Femur (tissue), 1 donor: ENCODE measurements around the gene PLA2G6.
"Not testable (repeated sequence)": the region's sequence is repeated elsewhere in the genome, so short reads cannot be mapped to it uniquely, and the experiment has no call there.

Experiments used
- DNase-seq: peaks from one replicate; pipeline ENCODE4 v3.0.0-alpha.2; 2017

The PLA2G6 gene

DNA sequence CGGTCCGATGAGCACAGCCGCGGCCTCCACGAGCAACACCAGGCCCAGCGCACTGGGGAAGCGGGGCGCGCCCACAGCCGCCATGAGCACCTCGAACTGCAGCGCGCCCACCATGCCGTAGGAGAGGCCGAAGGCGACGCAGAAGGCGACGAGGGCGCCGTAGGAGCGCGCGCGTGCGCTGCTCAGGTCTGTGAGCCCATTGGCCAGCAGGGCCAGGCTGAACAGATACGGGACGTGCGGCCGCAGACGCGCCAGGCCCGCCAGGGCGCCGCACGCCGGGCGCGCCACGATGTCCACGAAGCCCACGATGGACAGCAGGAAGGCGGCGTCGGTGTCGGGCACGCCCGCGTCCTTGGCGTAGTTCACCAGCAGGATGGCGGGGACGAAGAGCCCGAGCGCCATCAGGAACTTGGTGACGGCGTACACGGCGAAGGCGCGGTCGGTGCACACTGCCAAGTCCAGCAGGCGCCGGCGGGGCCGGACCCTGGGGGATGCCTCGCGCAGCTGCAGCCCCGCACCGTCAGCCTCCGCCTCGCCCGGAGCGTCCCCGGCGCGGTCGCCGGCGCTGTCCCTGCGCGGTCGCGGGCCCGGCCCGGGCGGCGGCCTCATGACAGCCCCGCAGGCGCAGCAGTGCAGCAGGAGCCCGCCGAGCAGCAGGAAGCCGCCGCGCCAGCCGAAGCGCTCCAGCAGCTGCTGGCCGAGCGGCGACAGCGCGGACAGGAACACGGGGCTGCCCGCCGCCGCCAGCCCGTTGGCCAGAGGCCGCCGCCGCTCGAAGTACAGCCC lies 100.6 kb downstream of the PLA2G6 start:
- no peak for DNase-seq

DNA sequence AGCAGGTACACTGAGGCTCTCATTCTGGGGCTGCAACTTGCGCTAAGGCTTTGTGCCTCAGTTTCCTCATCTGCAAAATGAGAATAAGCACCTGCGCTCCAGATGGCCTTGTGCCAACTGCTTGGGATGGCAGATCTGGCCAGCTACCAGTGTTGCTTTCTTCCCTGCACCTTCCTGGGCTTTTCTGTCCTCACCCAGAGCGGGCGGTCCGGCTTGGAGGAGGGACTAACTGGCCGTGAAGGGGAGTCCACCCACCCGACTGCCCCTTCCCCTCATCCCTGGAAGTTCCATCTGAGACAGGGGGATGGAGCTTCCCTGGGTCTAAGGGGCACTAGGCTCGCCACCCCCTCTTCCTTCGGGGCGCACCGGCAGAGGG lies 101.2 kb downstream of the PLA2G6 start:
- peak; percentile 27 for DNase-seq

DNA sequence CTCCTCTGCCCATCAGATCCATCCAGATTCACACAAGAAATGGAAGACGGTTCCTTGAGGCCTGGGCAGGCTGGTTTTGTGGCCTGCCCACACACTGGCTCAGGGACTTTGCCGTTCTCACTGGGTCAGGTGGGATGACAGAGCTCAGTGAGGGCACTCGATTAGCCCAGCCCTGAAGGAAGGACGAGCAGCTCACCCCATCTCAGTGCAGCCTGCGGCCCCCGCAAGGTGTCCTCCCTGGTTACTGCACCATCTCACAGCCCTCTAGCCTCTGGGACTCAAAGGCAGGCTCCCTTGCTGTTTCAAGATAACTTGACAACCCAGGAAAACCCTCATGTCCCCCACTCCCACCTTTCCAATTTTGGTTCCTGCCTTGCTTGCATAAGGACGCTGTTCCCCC lies 101.8 kb downstream of the PLA2G6 start:
- DNase-seq, result no peak

DNA sequence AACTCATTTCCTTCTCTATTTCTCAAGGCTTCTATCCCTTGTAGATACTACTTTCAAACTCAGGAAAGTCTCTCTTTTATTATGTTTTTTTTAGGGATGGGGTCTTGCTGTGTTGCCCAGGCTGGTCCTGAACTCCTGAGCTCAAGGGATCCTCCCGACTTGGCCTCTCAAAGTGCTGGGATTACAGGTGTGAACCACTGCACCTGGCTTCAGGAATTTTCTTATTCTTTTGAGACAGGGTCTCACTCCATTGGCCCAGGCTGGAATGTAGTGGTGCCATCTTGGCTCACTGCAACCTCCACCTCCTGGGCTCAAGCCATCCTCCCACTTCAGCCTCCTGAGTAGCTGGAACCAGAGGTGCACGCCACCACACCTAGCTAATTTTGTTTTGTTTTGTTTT lies 102.4 kb downstream of the PLA2G6 start:
- not testable (repeated sequence) for DNase-seq

DNA sequence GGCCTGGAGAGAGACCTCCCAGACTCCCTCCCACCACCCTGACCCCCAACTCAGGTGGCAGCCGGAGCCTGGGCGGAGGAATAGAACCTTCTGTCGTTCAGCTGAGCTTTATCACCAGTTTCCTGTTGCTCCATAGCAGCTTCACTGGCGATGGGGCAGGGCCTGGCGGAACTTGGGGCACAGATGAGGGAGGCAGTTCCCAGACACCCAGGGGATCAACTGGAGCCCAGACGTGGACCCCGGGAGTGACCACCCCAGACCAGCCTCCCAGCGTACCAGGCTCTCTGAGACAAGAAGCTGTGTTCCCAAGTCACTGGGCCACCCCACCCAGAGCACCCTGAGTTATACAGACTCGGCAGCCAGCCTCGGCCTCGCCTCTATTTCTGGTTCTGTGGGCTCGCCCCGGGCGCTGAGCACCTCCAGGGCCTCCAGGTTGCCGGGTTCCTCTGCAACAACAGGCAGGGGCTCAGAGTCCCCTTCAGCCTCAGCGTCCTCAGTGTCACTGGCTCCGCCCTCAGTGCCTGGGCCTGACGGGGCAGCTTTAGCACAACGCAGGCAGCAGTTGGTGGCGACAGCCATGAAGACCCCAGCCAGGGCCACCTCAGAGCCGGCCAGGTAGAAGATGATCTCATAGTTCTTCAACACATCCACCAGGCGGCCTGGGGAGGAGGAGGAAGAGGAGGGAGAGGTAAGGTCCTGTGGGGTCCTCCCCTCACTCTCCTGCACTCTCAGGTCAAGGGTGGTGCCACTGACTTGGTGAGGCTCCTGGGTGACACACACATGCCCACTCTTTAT lies 103.4 kb downstream of the PLA2G6 start:
- no peak for DNase-seq

DNA sequence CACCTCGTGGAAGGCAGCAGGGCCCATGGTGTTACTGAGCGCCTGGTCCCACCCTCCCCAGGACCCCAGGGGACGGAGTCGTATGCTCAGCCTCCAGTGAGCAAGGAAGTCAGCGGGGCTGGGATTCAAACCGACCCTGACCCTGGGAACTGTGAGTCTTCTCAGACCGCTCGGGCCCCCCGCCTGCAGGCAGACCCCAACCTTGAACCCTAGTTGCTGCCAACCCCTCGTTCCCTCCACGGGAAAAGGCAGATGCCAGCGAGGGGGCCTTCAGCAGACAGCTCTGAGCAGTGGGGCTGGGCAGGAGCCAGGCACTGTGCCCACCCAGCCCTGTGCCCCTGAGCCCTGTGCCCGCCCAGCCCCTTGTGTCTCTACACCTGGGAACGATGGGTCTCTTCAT lies 104.0 kb downstream of the PLA2G6 start:
- no peak for DNase-seq

DNA sequence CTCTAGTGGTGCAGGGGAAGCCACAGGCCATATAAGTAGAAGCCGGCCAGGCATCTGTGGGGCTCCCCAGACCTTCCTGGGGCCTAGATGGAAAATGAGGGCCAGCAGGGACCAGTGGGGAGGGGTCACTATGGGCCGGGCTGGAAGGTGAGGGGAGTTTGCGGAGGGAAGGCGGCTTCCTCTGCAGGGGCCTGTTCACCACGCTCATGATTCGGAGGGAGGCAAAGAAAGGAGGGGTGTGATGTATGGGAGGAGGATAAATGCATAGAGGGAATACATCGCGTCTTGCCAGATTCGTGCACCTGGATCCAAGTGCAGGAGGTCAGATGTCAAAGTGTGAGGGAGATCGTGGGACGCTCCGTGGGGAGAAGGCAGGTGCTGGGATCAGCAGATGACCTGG lies 104.5 kb downstream of the PLA2G6 start:
- no peak for DNase-seq

DNA sequence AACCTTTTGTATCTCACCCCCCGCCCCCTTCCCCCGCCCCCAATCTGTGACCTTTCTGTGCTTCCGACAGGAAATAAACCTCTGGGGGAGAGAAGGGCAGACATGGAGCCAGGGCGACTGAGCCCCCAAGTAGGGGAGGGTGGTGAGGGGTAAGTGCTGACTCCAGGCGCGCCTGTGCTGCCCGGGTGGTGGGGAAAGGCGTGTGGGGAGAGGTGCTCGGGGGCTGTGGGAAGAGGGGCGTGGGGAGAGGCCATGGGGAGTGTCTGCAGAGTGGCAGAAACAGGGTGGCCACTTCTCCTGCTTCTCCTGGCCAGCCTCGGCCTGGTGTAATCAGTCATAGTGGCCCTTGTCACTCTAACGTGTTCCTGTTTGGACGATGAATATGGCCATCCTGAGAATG lies 105.7 kb downstream of the PLA2G6 start:
- no peak for DNase-seq

DNA sequence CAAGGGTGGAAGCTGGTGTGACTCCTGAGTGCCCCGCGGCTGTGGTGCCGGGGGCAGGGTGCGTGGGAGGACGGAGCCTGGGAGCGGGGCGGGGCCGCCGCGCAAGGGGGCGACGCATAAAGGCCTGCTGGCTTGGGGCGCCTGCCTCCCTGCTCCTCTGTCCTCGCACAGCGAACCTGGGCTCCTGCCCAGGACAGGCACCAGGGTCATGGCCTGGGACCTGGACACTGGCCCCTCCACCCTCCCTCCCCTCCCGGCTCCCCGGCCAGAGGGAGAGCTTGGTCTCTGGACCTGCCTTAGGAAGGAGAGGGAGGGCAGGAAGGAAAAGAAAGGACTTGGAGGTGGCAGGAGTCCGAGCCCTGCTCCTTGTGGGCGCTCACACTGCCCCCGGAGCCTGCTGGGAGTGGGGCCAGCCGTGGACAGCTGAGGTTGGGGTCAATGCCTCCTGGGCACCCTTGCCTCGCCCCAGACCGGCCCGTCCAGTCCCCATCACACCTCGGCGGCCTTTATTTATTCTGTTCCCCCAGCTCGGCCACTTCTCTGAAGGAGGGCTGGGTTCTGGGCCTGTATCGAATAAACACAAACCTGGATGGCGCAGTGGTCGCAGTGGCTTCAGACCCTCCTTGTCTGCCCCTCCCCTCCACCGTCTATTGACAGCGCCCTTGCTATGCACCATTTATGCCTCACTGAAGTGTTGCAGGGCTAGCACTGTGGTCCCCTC lies 106.4 kb downstream of the PLA2G6 start:
- DNase-seq, result no peak

DNA sequence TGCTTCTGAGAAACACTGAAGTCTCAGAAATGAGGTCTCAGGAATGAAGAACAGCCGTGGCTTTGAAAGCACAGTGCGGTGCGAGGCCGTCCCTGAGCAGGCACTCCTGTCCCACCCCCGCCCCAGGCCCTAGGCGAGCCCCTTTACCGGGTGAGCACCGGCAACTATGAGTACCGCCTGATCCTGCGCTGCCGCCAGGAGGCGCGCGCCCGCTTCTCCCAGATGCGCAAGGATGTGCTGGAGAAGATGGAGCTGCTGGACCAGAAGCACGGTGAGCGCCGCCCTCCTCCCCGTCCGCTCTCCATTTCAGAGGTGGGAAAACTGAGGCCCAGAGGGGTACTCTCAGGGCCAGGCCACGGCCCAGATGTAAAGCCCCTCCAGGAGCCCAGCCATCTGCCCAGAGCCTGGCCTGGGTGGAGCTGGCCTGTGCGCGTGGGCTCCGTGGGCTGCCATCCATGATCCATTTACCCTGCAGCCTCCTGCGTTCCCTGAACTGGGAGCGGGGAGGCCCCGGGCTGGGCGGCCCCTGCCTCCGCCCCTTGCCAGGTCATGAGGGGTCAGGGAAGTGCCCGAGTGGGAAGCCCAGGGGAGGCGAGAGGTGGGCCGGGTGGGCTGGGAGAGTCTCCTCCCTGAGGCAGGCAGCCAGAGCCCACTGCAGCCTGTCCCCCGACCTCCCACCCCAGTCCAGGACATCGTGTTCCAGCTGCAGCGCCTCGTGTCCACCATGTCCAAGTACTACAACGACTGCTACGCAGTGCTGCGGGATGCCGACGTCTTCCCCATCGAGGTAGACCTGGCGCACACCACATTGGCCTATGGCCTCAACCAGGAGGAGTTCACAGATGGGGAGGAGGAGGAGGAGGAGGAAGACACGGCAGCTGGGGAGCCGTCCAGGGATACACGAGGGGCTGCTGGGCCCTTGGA lies 107.2 kb downstream of the PLA2G6 start:
- no peak for DNase-seq

DNA sequence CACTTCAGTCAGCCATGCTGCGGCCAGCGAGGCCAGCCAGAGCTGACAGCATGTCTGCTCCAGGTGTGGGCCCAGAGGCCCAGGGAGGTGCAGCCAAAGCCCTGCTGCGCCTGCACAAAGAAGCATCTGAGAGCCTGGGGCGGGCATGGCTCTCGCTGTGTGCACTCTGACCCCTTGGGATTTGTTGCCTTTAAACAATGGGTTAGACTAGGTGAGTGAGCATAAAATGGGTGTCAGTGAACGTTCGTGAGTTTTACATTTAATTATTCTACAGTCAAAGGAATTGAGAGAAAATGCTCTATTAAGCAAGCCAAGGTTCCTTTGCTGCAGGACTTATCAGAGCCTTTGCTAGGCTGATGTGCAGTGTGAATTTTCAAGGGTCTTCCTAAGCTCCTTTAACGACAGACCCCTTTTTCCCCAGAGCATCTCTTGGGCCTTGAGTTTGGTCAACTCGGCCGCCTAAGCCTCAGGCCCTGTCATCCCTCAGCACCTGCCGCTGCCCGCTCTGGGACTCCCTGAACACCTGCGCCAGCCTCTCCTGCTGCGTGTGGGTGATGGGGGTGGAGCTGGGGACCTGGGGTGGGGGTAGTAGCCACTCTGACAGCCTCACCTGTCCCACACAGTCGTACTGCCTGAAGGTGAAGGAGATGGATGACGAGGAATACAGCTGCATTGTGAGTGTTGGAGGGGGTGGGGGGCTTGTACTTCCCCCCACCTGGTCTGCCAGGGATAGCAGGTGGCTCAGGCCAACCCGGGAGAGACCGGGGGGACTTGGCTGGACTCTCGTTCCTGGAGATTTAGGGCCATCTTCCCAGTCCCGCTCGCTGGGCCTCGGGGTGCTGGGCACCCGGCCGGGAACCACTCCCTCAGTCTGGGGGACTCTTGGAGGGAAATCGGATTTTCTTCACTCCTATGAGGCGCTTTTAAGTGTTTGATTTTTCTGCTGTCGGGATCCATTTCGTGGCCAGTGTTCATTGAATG lies 108.2 kb downstream of the PLA2G6 start:
- DNase-seq, result no peak

DNA sequence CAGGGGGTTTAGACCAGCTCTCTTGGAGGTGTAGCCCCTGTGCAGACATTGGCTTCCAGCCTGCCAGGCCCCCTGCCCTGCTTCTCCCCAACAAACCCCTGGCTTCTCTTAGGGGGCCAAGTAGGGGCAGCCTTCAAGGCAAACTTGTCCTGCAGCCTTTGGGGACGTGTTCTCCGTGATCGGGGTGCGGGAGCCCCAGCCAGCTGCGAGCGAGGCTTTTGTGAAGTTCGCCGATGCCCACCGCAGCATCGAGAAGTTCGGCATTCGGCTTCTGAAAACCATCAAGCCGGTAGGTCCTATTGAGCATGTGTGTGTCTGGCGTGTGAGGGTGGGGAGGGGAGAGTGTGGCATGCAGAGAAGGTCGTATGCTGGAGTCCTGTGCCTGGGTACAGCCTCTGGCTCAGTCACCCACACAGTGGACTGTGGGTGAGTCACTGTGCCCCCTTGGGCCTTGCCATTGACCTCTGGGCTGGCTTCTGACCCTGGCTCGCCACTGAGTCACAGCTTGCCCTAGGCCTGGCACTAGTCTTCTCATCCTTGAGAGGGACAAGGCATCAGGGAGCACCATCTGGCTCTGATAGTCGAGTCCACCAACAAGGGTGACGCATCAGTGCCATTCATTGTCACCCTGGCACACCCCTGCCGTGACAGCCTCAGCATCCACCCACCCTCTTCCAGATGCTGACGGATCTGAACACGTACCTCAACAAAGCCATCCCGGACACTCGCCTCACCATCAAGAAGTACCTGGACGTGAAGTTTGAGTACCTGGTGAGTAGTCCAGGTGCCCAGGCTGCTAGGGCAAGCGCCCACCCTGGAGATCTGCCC lies 109.1 kb downstream of the PLA2G6 start:
- no peak for DNase-seq

DNA sequence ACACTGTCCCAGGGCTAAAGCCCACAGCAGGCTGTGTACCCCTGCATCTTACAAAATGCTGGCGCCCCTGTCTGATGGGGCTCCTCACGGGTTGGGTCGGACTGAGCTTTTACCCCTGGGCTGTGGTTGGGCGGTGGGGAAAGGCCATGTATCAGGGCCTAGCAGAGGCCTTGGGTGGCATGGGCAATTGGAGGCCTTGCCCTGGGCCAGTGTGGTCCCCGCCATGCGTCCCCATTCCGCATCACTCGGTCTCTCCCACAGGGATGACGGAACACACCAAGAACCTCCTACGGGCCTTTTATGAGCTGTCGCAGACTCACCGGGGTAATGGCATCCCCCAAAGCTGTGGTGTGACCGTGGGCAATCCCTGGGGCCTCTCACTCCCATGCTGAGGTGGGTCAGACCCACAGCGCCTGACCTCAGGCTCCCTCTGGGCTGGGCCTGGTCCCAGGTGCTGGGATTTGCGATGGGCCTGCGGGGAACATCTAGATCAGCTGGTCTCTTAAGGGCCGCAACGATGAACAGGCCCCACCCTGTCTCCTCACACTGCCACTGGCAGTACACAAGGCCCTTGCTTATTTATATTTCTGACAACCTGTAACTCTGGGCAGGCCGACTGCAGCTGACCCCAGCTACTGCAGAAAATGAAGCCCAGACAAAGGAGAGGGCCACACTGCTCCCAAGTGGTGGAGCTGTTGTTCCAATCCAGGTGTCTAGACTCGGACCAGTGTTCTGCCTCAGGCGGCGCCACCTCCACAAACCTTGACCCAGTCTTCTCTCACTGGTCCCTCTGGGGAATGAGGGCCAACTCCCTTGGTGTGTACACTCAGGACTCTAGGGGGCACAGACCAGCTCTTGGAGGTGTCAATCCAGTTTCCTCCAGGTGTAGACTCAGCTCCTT lies 110.0 kb downstream of the PLA2G6 start:
- DNase-seq, result no peak

DNA sequence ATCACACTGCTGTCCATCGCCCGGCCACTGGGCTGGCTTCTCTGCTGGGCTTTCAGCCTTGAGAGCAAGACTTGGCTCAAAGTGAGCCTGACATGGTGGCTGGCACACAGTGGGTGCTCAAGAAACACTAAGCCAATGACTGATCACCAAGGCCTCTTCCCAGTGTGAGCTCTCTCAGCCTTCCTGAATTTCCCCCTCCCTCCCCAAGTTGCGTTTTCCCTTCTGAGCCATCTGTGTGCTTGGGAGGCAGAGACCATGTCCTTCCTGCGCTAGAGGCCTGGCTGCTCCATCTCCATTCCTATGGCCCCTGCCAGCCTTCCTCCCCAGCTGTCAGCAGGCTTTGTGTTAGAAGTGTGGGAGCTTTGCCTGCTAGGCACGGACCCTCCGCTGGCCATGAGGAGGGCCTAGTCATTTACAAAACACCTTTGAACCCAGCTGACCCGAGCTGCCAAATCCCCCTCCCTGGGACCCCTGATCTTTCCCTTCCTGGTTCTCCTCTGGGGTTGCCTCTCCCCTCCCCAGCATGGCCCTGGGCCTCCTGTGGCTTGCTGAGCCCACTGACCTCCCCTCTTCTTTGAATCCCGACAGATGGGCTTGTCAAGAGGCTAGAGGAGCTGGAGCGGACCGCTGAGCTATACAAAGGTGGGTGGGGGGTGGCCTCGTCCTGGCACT lies 111.2 kb downstream of the PLA2G6 start:
- DNase-seq, result no peak

DNA sequence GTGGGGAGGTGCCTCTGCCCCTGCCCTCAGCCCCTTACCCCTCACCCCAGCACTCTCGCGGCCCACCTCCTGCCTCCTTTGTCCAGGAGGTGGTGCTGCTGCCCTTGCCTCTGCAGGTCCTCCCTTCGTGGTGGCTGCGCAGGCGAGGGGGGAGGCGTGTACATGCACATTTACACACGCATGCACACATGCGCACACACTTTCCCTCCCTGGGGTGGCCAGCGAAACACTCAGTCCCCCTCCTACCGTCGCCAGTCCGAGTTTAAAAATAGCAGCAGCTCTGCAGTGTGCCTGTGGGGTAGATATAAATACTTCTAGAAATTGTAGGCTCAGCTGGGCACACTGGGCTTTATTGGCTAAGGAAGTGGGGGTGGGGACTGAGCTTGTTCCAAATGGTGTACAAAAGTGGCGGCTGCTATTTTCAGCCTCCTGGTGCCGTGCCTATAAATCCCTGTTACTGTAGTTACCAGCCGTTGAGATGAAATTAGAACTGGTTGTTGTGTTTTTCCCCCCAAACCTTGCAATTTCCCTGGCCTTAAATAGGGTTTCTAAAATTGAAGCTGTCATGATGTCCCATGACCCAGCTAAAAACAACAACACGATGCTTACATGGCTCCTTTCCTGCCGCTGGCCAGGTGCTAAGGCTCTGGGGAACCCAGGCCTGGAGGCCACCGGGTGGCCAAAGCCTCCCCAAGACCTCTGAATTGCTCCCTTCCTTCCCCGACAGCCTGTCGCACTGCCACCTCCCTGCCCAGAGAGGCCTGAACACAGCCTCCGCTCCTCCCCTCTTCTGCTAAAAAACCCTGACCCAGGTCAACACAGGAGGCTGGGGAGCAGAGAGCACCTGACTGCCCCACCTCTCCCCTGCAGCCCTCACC lies 112.0 kb downstream of the PLA2G6 start:
- peak; percentile 94 for DNase-seq

DNA sequence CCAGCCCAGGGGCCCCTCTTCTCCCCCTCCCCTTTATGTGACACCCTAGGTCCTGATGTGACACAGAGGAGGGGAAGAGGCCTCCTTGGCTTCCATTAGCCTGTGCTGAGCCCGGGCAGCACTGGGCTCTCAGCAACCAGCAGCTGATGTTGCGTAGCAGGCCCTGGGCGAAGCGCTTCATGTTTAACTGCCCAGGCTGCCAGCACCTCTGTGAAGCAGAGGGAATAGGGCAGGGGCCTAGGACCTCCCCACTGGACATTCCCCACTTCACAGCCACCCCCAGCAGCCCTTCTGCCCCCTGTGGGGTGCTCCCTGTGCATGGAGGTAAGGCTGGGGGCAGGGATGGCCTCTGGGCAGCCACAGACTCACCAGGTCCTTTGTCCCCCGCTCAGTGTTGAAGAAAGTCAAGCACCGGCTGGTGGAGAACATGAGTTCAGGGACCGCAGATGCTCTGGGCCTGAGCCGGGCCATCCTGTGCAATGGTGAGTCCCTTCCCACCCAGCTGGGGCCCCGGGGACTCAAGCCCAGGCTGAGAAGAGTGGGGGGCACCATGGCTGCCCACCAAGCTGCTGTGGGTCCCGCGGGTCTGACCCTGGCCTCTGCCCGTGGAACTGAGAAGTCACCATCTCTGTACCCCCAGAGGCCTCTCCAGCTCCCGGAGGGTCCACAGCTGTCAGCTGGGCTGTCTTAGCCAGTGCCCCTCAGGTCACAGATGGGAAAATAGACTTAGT lies 112.8 kb downstream of the PLA2G6 start:
- no peak for DNase-seq
